Stomach (tissue), 9 donors: ENCODE measurements around the gene PDLIM5. TPM values are rescaled to one million over a fixed set of nuclear protein-coding genes. Genes with fewer than 3 reads are reported as not detected.

ENCODE experiments used
- DNase-seq, 2 donors: peaks; one replicate each; pipeline versions ENCODE4 v3.0.0 to v3.0.0-alpha.2; 2013 to 2019
- H3K27ac ChIP-seq, 5 donors: fragments of 200-600 bp in 4 of 5; sonication (generic) in 4 of 5; one replicate each; pipeline ENCODE4 v1.5.1; 2013 to 2019; ENCODE audit warnings: mild to moderate bottlenecking in 1 of 5, moderate library complexity in 1 of 5
- H3K27me3 ChIP-seq, 3 donors: fragments of 200-600 bp; sonication (generic); one replicate each; pipeline ENCODE4 v1.5.1; 2017 to 2019; ENCODE audit warnings: mixed run types in 1 of 3
- H3K36me3 ChIP-seq, 4 donors: fragments of 200-600 bp; sonication (generic); 1 replicate in 3 of 4; 2 replicates in 1 of 4; pipeline ENCODE4 v1.5.1; 2016 to 2019
- H3K4me1 ChIP-seq, 4 donors: fragments of 200-600 bp; sonication (generic); one replicate each; pipeline ENCODE4 v1.5.1; 2016 to 2019
- H3K4me3 ChIP-seq, 4 donors: fragments of 200-600 bp; sonication (generic) in 3 of 4; one replicate each; pipeline ENCODE4 v1.5.1; 2016 to 2019; ENCODE audit warnings: mild to moderate bottlenecking in 1 of 4
- H3K9me3 ChIP-seq, 4 donors: fragments of 200-600 bp; sonication (generic); one replicate each; pipeline ENCODE4 v1.5.1; 2016 to 2019
- CTCF ChIP-seq, 7 experiments: fragments of 450-650 bp in 4 of 7; fragments of 200-600 bp in 3 of 7; sonication (generic) in 3 of 7; IDR thresholded peaks; one replicate each; pipeline ENCODE4 v1.5.1; 2016 to 2019; ENCODE audit warnings: antibody characterized with exemption in 7 of 7, control low read depth in 2 of 7, mild to moderate bottlenecking in 1 of 7
- EP300 ChIP-seq: sonication (generic); formaldehyde crosslinking; IDR thresholded peaks from one replicate; pipeline ENCODE4 v1.6.1; 2017; ENCODE audit warnings: antibody characterized with exemption
- POLR2A ChIP-seq, 4 donors: fragments of 450-650 bp; IDR thresholded peaks; one replicate each; pipeline ENCODE4 v1.6.1; 2016; ENCODE audit warnings: antibody characterized with exemption in 4 of 4, control low read depth in 2 of 4, mild to moderate bottlenecking in 1 of 4, moderate library complexity in 1 of 4
- POLR2AphosphoS5 ChIP-seq, 3 donors: sonication (generic); formaldehyde crosslinking; IDR thresholded peaks; one replicate each; pipeline ENCODE4 v1.6.1; 2016; ENCODE audit warnings: antibody characterized with exemption in 3 of 3
- WGBS, 5 donors: extraction: QIAGEN DNeasy Blood & Tissue Kit in 3 of 5; methylation state at CpG; one replicate each; pipeline versions ENCODE4 v1.1.5 to v1.1.7; 2013 to 2018; 5-methylcytosine and 5-hydroxymethylcytosine counted together
- intact Hi-C: fragments of 100-400 bp; cut with DNase I; formaldehyde crosslinking; loops from one replicate; pipeline ENCODE4 v1.15.1; 2023; ENCODE audit warnings: low total_unique reads
- polyA plus RNA-seq, 3 donors: library from polyadenylated mRNA; stranded (reverse); fragments of 200-250 nt; gene quantifications; one replicate each; pipeline ENCODE4 v1.2.3, GENCODE V29; 2013
- total RNA-seq, 5 donors: library from RNA; depleted of rRNA; stranded (reverse); fragments of >200 nt; gene quantifications; one replicate each; pipeline versions ENCODE4 v1.1.0 to v1.2.3, GENCODE V29; 2014 to 2016
- donor health status: healthy with polysubstance abuse.
- donor health status: Bipolar disorder and iron deficiency.
- donor health status: healthy.

The PDLIM5 gene
- total and polyA plus RNA-seq, 8 donors, result 23.7 to 311 (median 40.3) TPM

DNA sequence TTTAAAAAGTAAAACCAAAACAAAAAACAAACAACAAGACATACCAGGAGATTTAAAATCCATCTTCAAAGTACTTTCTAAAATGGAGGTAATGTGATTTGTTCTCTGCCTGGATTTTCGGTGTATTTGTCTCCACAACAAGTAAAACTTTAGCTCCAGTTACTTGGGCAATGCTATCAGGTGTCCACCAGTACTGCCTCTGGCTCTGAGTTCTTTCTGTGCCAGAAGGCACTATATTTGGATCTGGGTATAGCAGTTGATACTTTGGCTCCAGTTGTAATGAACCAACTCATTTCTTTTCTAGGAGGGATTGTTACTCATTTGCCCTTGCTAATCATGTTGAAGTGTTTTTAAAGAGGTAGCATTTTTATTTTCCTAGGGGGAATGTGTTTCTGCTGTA is 9.5 kb upstream of the PDLIM5 start:
- no peaks in the 10 kb centered on the region for H3K9me3 ChIP-seq
- TF ChIP-seq POLR2A (IDR thresholded peaks at IDR 0.05) (no peak), POLR2AphosphoS5 (IDR thresholded peaks at IDR 0.05) (peak in 1 of 3 donors; percentile 37), CTCF (IDR thresholded peaks at IDR 0.05) (no peak), EP300 (no peak)
- no peak overlapping the region for H3K4me3 ChIP-seq
- no peaks in the 10 kb centered on the region for H3K4me1 ChIP-seq
- DNase-seq, result no peak
- WGBS, 5 donors, result 75 to 97% (median 87%) methylated on average over 1 of the region's 1 CpG
- H3K27me3 ChIP-seq, result no peaks in the 10 kb centered on the region
- H3K36me3 ChIP-seq, result no peaks in the 10 kb centered on the region
- intact Hi-C loops, result no loop called here
- no peak overlapping the region for H3K27ac ChIP-seq

- 85 to 96% (median 89%) methylated on average over 3 of the region's 3 CpGs for WGBS, 5 donors
- TF ChIP-seq CTCF (IDR thresholded peaks at IDR 0.05), result no peak
- peak in 2 of 3 donors; percentile 31 to 33 for TF ChIP-seq POLR2AphosphoS5 (IDR thresholded peaks at IDR 0.05)
- no peak for TF ChIP-seq POLR2A (IDR thresholded peaks at IDR 0.05)
- TF ChIP-seq EP300, result no peak
- H3K9me3 ChIP-seq, result no peaks in the 10 kb centered on the region
- H3K4me3 ChIP-seq, result no peak overlapping the region
- intact Hi-C loops, result no loop called here
- no peak overlapping the region for H3K27ac ChIP-seq
- H3K36me3 ChIP-seq, result no peaks in the 10 kb centered on the region
- H3K4me1 ChIP-seq, result peaks cover 0 to 26% (median 6%) of the 10 kb centered on the region in 4 donors
- no peaks in the 10 kb centered on the region for H3K27me3 ChIP-seq
- no peak for DNase-seq
Measured at GRCh38 chr4:94446386-94446785, 5.4 kb upstream of the PDLIM5 start.

DNA sequence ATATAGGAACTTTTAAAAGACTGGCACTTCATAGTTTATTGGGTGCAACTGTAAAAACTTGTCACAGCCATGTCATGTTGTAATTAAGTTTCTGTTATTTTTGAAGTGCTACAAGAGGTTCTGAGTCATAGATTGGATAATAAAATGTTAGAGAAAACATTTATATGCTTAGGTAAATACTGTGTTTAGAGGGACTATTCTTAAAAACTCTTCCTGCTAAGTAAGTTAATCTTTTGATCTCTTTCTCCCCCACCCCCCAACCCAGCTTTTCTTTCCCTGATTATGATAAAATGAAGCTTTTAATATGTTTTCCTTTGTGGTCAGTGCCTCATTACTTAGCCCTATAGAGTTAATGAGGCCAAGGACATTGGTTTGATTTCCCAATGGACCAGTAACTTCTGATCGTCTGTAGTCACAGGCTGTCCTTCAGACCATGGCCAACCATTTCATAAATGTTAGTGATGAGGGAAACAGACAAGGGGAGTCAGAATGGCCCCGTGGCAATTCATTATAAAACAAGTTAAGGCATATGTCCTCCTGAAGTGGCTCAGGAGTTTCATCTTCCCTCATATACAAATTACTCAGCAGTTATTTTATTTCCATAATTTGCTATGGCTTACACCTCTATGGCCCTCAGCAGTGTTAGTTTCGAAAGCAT is 3.9 kb upstream of the PDLIM5 start:
- H3K27me3 ChIP-seq, result no peaks in the 10 kb centered on the region
- DNase-seq, result no peak
- peaks cover 0 to 28% (median 8%) of the 10 kb centered on the region in 4 donors for H3K4me1 ChIP-seq
- H3K27ac ChIP-seq, result no peak overlapping the region
- H3K9me3 ChIP-seq, result no peaks in the 10 kb centered on the region
- no peak for TF ChIP-seq POLR2AphosphoS5 (IDR thresholded peaks at IDR 0.05)
- TF ChIP-seq CTCF (IDR thresholded peaks at IDR 0.05), result no peak
- no peak for TF ChIP-seq EP300
- no peak for TF ChIP-seq POLR2A (IDR thresholded peaks at IDR 0.05)
- no peak overlapping the region for H3K4me3 ChIP-seq
- intact Hi-C loops, result no loop called here
- WGBS, 5 donors, result 77 to 90% (median 85%) methylated on average over 3 of the region's 3 CpGs
- H3K36me3 ChIP-seq, result no peaks in the 10 kb centered on the region

DNA sequence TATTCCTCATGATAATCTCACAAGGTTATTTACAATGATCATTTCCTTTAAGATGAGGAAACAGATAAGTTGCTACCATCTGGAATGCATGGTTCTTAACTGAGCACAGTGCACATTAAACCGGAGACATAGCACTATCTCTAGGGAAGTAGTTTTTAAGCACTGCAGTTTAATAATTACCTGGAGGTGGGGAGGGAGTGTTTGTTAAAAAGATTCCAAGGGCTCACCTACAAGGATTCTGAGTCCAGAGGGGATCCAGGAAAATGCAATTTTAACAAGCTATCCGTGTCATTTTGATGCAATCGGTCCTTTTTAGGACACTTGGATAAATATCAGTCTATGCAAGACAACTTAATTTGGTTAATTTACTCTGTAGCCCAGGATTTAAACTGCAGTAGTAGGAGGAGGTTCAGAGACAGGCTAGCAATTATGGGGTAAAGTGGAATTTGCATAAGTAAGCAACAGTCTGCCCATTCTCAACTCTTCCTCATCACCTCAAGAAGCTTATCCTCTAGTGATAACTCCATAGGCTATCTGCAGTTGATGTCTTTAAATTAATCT is 2.8 kb upstream of the PDLIM5 start:
- intact Hi-C loops, result no loop called here
- Histone ChIP-seq H3K36me3 (no peaks in the 10 kb centered on the region), H3K4me1 (peaks cover 4 to 38% (median 15%) of the 10 kb centered on the region in 4 donors), H3K9me3 (no peaks in the 10 kb centered on the region), H3K27ac (no peak overlapping the region), H3K27me3 (no peaks in the 10 kb centered on the region), H3K4me3 (no peak overlapping the region)
- WGBS, 5 donors, result 30 to 53% (median 40%) methylated on average over 3 of the region's 3 CpGs
- TF ChIP-seq CTCF (IDR thresholded peaks at IDR 0.05) (no peak), POLR2A (IDR thresholded peaks at IDR 0.05) (no peak), POLR2AphosphoS5 (IDR thresholded peaks at IDR 0.05) (no peak), EP300 (no peak)
- DNase-seq, result peak in 1 of 2 donors; percentile 29
